Activated T-cell treated with anti-CD3 and anti-CD28 coated beads, Interleukin-2, amount 50 U/mL, for 24 hours (primary cell): ENCODE results near the gene FAM90A26.
"Not testable (repeated sequence)": the region's sequence is repeated elsewhere in the genome, so short reads cannot be mapped to it uniquely, and the experiment has no call there.

Experiments used
- DNase-seq: peaks from one replicate; pipeline ENCODE4 v3.0.0-alpha.2; 2020
- H3K27ac Mint-ChIP-seq: 2 replicates; pipeline ENCODE4 v1.8.0; 2020; ENCODE audit warnings: mild to moderate bottlenecking, mixed read lengths
- H3K27me3 Mint-ChIP-seq: 2 replicates; pipeline ENCODE4 v1.8.0; 2020; ENCODE audit warnings: mixed read lengths
- H3K36me3 Mint-ChIP-seq: 2 replicates; pipeline ENCODE4 v1.8.0; 2020; ENCODE audit warnings: low read depth, mixed read lengths
- H3K4me1 Mint-ChIP-seq: 2 replicates; pipeline ENCODE4 v1.8.0; 2020; ENCODE audit warnings: low read depth, mixed read lengths
- H3K4me3 Mint-ChIP-seq: 2 replicates; pipeline ENCODE4 v1.8.0; 2020; ENCODE audit warnings: mild to moderate bottlenecking, moderate library complexity, mixed read lengths
- H3K9me3 Mint-ChIP-seq: 2 replicates; pipeline ENCODE4 v1.8.0; 2020; ENCODE audit warnings: mixed read lengths

Gene FAM90A26

GRCh38 chr4:9152180-9153007 lies 17.8 kb upstream of the FAM90A26 start:
- H3K4me3 Mint-ChIP-seq, result peak overlapping the region; percentile 85
- H3K27me3 Mint-ChIP-seq, H3K9me3 Mint-ChIP-seq, H3K36me3 Mint-ChIP-seq: not testable (repeated sequence)
- DNase-seq, result peak; percentile 98
- peak overlapping the region; percentile 99 for H3K27ac Mint-ChIP-seq
- peaks cover 22% of the 10 kb centered on the region for H3K4me1 Mint-ChIP-seq

GRCh38 chr4:9153008-9153570 lies 17.1 kb upstream of the FAM90A26 start:
- peak overlapping the region; percentile 99 for H3K27ac Mint-ChIP-seq

GRCh38 chr4:9153571-9154157 lies 16.5 kb upstream of the FAM90A26 start:
- Mint-ChIP-seq H3K27ac (peak overlapping the region; percentile 99), H3K4me3 (peak overlapping the region; percentile 85), H3K4me1 (peaks cover 22% of the 10 kb centered on the region)
- H3K9me3 Mint-ChIP-seq, H3K36me3 Mint-ChIP-seq, DNase-seq, H3K27me3 Mint-ChIP-seq: not testable (repeated sequence)

More at GRCh38 chr4:9153008-9153570, 17.1 kb upstream of the FAM90A26 start:
- peaks cover 22% of the 10 kb centered on the region for H3K4me1 Mint-ChIP-seq
- not testable (repeated sequence) for H3K36me3 Mint-ChIP-seq, H3K9me3 Mint-ChIP-seq, H3K27me3 Mint-ChIP-seq
- DNase-seq, result peak; percentile 99
- peak overlapping the region; percentile 85 for H3K4me3 Mint-ChIP-seq

- Mint-ChIP-seq H3K27ac (peak overlapping the region; percentile 6), H3K4me1 (peaks cover 22% of the 10 kb centered on the region)
- H3K36me3 Mint-ChIP-seq, H3K9me3 Mint-ChIP-seq, H3K4me3 Mint-ChIP-seq, H3K27me3 Mint-ChIP-seq: not testable (repeated sequence)
- DNase-seq, result peak; percentile 39
Measured at GRCh38 chr4:9155101-9155886, 14.9 kb upstream of the FAM90A26 start.

GRCh38 chr4:9158392-9158791 lies 11.8 kb upstream of the FAM90A26 start:
- not testable (repeated sequence) for H3K27me3 Mint-ChIP-seq, H3K4me3 Mint-ChIP-seq, H3K9me3 Mint-ChIP-seq, H3K36me3 Mint-ChIP-seq, H3K27ac Mint-ChIP-seq
- peaks cover 16% of the 10 kb centered on the region for H3K4me1 Mint-ChIP-seq
- DNase-seq, result peak; percentile 62

- H3K4me1 Mint-ChIP-seq, H3K27ac Mint-ChIP-seq, DNase-seq, H3K36me3 Mint-ChIP-seq, H3K9me3 Mint-ChIP-seq, H3K27me3 Mint-ChIP-seq, H3K4me3 Mint-ChIP-seq: not testable (repeated sequence)
Measured at GRCh38 chr4:9160046-9160445, 10.2 kb upstream of the FAM90A26 start.

GRCh38 chr4:9165990-9166389 lies 4.2 kb upstream of the FAM90A26 start:
- H3K27ac Mint-ChIP-seq, result not testable (repeated sequence)

GRCh38 chr4:9210357-9210756 lies 40.1 kb downstream of the FAM90A26 start, which contains the start of gene USP17L10:
TSS of gene USP17L10 (plus strand) at chr4:9210657. CDS start at chr4:9210657, 0 bp downstream.
- not testable (repeated sequence) for H3K4me1 Mint-ChIP-seq, DNase-seq, H3K27ac Mint-ChIP-seq, H3K36me3 Mint-ChIP-seq, H3K4me3 Mint-ChIP-seq, H3K9me3 Mint-ChIP-seq, H3K27me3 Mint-ChIP-seq

More at GRCh38 chr4:9165990-9166389, 4.2 kb upstream of the FAM90A26 start:
- not testable (repeated sequence) for H3K4me1 Mint-ChIP-seq, H3K36me3 Mint-ChIP-seq, H3K9me3 Mint-ChIP-seq, H3K4me3 Mint-ChIP-seq, H3K27me3 Mint-ChIP-seq, DNase-seq

GRCh38 chr4:9214701-9215100 lies 44.5 kb downstream of the FAM90A26 start:
- H3K4me1 Mint-ChIP-seq, H3K27ac Mint-ChIP-seq, H3K4me3 Mint-ChIP-seq, H3K36me3 Mint-ChIP-seq, H3K27me3 Mint-ChIP-seq, H3K9me3 Mint-ChIP-seq, DNase-seq: not testable (repeated sequence)

GRCh38 chr4:9215105-9215504 lies 44.9 kb downstream of the FAM90A26 start, which contains the start of gene USP17L11:
TSS of gene USP17L11 (plus strand) at chr4:9215405. CDS start at chr4:9215405, 0 bp downstream.
- not testable (repeated sequence) for H3K9me3 Mint-ChIP-seq, DNase-seq, H3K27me3 Mint-ChIP-seq, H3K27ac Mint-ChIP-seq, H3K4me3 Mint-ChIP-seq, H3K4me1 Mint-ChIP-seq, H3K36me3 Mint-ChIP-seq

GRCh38 chr4:9219852-9220251 lies 49.6 kb downstream of the FAM90A26 start, which contains the start of gene USP17L12:
TSS of gene USP17L12 (plus strand) at chr4:9220152. CDS start at chr4:9220152, 0 bp downstream.
- DNase-seq, H3K9me3 Mint-ChIP-seq, H3K4me1 Mint-ChIP-seq, H3K36me3 Mint-ChIP-seq, H3K27me3 Mint-ChIP-seq, H3K27ac Mint-ChIP-seq, H3K4me3 Mint-ChIP-seq: not testable (repeated sequence)

- not testable (repeated sequence) for H3K27me3 Mint-ChIP-seq, H3K36me3 Mint-ChIP-seq, H3K4me1 Mint-ChIP-seq, H3K4me3 Mint-ChIP-seq, DNase-seq, H3K9me3 Mint-ChIP-seq, H3K27ac Mint-ChIP-seq
Measured at GRCh38 chr4:9224596-9224995, 54.4 kb downstream of the FAM90A26 start, which contains the start of gene USP17L13. TSS of gene USP17L13 (plus strand) at chr4:9224896. CDS start at chr4:9224896, 0 bp downstream.
